IPS-18c (cell line): ENCODE data around the gene LPP.

ENCODE experiments used
- H3K4me3 ChIP-seq: 2 replicates; pipeline ENCODE4 v1.7.0; 2013; ENCODE audit warnings: low read depth, mild to moderate bottlenecking, low read length, moderate library complexity; ENCODE audit not compliant: insufficient read depth
- H3K9me3 ChIP-seq: one replicate; pipeline ENCODE4 v1.6.1; 2013; ENCODE audit warnings: mild to moderate bottlenecking, low read length, moderate library complexity; ENCODE audit not compliant: control insufficient read depth, insufficient read depth

The LPP gene

GRCh38 chr3:188391592-188391991 is 237.6 kb downstream of the LPP start:
- H3K9me3 ChIP-seq = no peaks in the 10 kb centered on the region
- no peak overlapping the region for H3K4me3 ChIP-seq

- Histone ChIP-seq H3K9me3 (no peaks in the 10 kb centered on the region), H3K4me3 (no peak overlapping the region)
These were observed 238.1 kb downstream of the LPP start for GRCh38 chr3:188392076-188392475.

- Histone ChIP-seq H3K9me3 (no peaks in the 10 kb centered on the region), H3K4me3 (no peak overlapping the region)
These were observed 240.7 kb downstream of the LPP start for GRCh38 chr3:188394623-188395022.

- no peaks in the 10 kb centered on the region for H3K9me3 ChIP-seq
- H3K4me3 ChIP-seq = no peak overlapping the region
These were observed 242.3 kb downstream of the LPP start for GRCh38 chr3:188396251-188396650.

- H3K9me3 ChIP-seq = no peaks in the 10 kb centered on the region
- no peak overlapping the region for H3K4me3 ChIP-seq
These were observed 242.9 kb downstream of the LPP start for GRCh38 chr3:188396900-188397299.

- Histone ChIP-seq H3K9me3 (no peaks in the 10 kb centered on the region), H3K4me3 (no peak overlapping the region)
These were observed 244.1 kb downstream of the LPP start for GRCh38 chr3:188397766-188398705.

- no peaks in the 10 kb centered on the region for H3K9me3 ChIP-seq
- no peak overlapping the region for H3K4me3 ChIP-seq
These were observed 246.7 kb downstream of the LPP start for GRCh38 chr3:188400494-188401243.

GRCh38 chr3:188401244-188401993 is 247.5 kb downstream of the LPP start:
- Histone ChIP-seq H3K4me3 (no peak overlapping the region), H3K9me3 (no peaks in the 10 kb centered on the region)

- no peaks in the 10 kb centered on the region for H3K9me3 ChIP-seq
- no peak overlapping the region for H3K4me3 ChIP-seq
These were observed 248.3 kb downstream of the LPP start for GRCh38 chr3:188402229-188402628.

- H3K4me3 ChIP-seq = no peak overlapping the region
- no peaks in the 10 kb centered on the region for H3K9me3 ChIP-seq
These were observed 249.4 kb downstream of the LPP start for GRCh38 chr3:188403404-188403803.

GRCh38 chr3:188404124-188404523 is 250.2 kb downstream of the LPP start:
- Histone ChIP-seq H3K4me3 (no peak overlapping the region), H3K9me3 (no peaks in the 10 kb centered on the region)

- Histone ChIP-seq H3K4me3 (no peak overlapping the region), H3K9me3 (no peaks in the 10 kb centered on the region)
These were observed 250.7 kb downstream of the LPP start for GRCh38 chr3:188404701-188405100.

GRCh38 chr3:188407158-188407880 is 253.4 kb downstream of the LPP start:
- H3K9me3 ChIP-seq = no peaks in the 10 kb centered on the region
- H3K4me3 ChIP-seq = no peak overlapping the region

- H3K4me3 ChIP-seq = no peak overlapping the region
- no peaks in the 10 kb centered on the region for H3K9me3 ChIP-seq
These were observed 254.9 kb downstream of the LPP start for GRCh38 chr3:188408831-188409230.

GRCh38 chr3:188411750-188412149 is 257.8 kb downstream of the LPP start:
- Histone ChIP-seq H3K4me3 (no peak overlapping the region), H3K9me3 (no peaks in the 10 kb centered on the region)

- Histone ChIP-seq H3K4me3 (no peak overlapping the region), H3K9me3 (no peaks in the 10 kb centered on the region)
These were observed 261.2 kb downstream of the LPP start for GRCh38 chr3:188415196-188415595.

- no peaks in the 10 kb centered on the region for H3K9me3 ChIP-seq
These were observed 262.1 kb downstream of the LPP start for GRCh38 chr3:188416041-188416440.

More at GRCh38 chr3:188416041-188416440, 262.1 kb downstream of the LPP start:
- no peak overlapping the region for H3K4me3 ChIP-seq
